Nephron (organoid): Measurements from ENCODE around the gene BBX.

Experiments used
- H3K27ac Mint-ChIP-seq, 3 experiments: 2 replicates each; pipeline ENCODE4 v1.8.0; 2020; ENCODE audit warnings: mixed read lengths in 3 of 3, mild to moderate bottlenecking in 2 of 3, moderate library complexity in 1 of 3
- H3K27me3 Mint-ChIP-seq: 2 replicates; pipeline ENCODE4 v1.8.0; 2021; ENCODE audit warnings: low read depth, mild to moderate bottlenecking, moderate library complexity, mixed read lengths
- H3K36me3 Mint-ChIP-seq: 2 replicates; pipeline ENCODE4 v1.8.0; 2020; ENCODE audit warnings: low read depth, mixed read lengths
- H3K4me1 Mint-ChIP-seq: 2 replicates; pipeline ENCODE4 v1.8.0; 2020; ENCODE audit warnings: mixed read lengths
- H3K4me3 Mint-ChIP-seq, 3 experiments: 2 replicates each; pipeline ENCODE4 v1.8.0; 2020; ENCODE audit warnings: mild to moderate bottlenecking in 3 of 3, mixed read lengths in 3 of 3, moderate library complexity in 2 of 3
- H3K9me3 Mint-ChIP-seq: 2 replicates; pipeline ENCODE4 v1.8.0; 2020; ENCODE audit warnings: mixed read lengths
- TF ChIP-seq, protein P1 (sequence below), 3 experiments: fragments of 200-600 bp; sonication (generic); IDR thresholded peaks; one replicate each; pipeline ENCODE4 v1.5.0; 2021; ENCODE audit warnings: antibody characterized with exemption in 3 of 3; ENCODE audit not compliant: unreplicated experiment in 3 of 3

BBX gene

GRCh38 chr3:107604057-107604822 is 81.5 kb downstream of the BBX start:
- peaks cover 68% of the 10 kb centered on the region for H3K36me3 Mint-ChIP-seq
- peak overlapping the region; percentile 65 to 81 (median 79) for H3K27ac Mint-ChIP-seq
- TF ChIP-seq, protein P1, sequence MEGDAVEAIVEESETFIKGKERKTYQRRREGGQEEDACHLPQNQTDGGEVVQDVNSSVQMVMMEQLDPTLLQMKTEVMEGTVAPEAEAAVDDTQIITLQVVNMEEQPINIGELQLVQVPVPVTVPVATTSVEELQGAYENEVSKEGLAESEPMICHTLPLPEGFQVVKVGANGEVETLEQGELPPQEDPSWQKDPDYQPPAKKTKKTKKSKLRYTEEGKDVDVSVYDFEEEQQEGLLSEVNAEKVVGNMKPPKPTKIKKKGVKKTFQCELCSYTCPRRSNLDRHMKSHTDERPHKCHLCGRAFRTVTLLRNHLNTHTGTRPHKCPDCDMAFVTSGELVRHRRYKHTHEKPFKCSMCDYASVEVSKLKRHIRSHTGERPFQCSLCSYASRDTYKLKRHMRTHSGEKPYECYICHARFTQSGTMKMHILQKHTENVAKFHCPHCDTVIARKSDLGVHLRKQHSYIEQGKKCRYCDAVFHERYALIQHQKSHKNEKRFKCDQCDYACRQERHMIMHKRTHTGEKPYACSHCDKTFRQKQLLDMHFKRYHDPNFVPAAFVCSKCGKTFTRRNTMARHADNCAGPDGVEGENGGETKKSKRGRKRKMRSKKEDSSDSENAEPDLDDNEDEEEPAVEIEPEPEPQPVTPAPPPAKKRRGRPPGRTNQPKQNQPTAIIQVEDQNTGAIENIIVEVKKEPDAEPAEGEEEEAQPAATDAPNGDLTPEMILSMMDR (IDR thresholded peaks at IDR 0.05; ENCODE audit: unreplicated experiment in 3 of 3) = no peak
- H3K4me1 Mint-ChIP-seq = peaks cover 28% of the 10 kb centered on the region
- H3K9me3 Mint-ChIP-seq = peaks cover 25% of the 10 kb centered on the region
- H3K27me3 Mint-ChIP-seq = no peaks in the 10 kb centered on the region
- H3K4me3 Mint-ChIP-seq = no peak overlapping the region

- TF ChIP-seq, protein P1 (IDR thresholded peaks at IDR 0.05; ENCODE audit: unreplicated experiment in 3 of 3) = no peak
- H3K36me3 Mint-ChIP-seq = peaks cover 71% of the 10 kb centered on the region
- H3K9me3 Mint-ChIP-seq = peaks cover 51% of the 10 kb centered on the region
- no peaks in the 10 kb centered on the region for H3K4me1 Mint-ChIP-seq
- H3K27ac Mint-ChIP-seq = no peak overlapping the region
- no peak overlapping the region for H3K4me3 Mint-ChIP-seq
- no peaks in the 10 kb centered on the region for H3K27me3 Mint-ChIP-seq
Observed at GRCh38 chr3:107611775-107612469, 89.2 kb downstream of the BBX start.

GRCh38 chr3:107612664-107613084 is 89.9 kb downstream of the BBX start:
- Mint-ChIP-seq H3K27ac (no peak overlapping the region), H3K27me3 (no peaks in the 10 kb centered on the region), H3K4me3 (no peak overlapping the region), H3K9me3 (peaks cover 47% of the 10 kb centered on the region), H3K36me3 (peaks cover 64% of the 10 kb centered on the region), H3K4me1 (no peaks in the 10 kb centered on the region)
- TF ChIP-seq, protein P1 (IDR thresholded peaks at IDR 0.05; ENCODE audit: unreplicated experiment in 3 of 3) = no peak

DNA sequence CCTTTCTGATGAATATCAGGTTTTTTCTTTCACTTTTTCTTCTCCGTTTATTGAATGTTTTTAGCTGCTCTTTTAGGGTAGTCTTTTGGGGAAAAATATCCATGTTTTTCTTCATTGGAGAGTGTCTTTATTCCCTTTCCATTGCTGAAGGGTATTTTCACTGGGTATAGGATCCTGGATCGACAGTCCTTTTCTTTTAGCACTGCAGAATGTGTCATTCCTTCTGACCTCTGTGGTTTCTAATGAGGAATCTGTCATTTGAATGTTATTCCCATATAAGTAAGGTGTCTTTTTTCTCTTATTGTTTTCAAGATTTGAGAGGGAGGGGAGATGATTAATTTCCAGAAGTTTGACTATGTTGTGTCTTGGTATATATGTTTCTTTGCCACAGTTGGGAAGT is 96.8 kb downstream of the BBX start:
- Mint-ChIP-seq H3K27me3 (no peaks in the 10 kb centered on the region), H3K9me3 (no peaks in the 10 kb centered on the region), H3K4me1 (peaks cover 8% of the 10 kb centered on the region), H3K27ac (no peak overlapping the region), H3K36me3 (peaks cover 8% of the 10 kb centered on the region), H3K4me3 (no peak overlapping the region)
- TF ChIP-seq, protein P1 (IDR thresholded peaks at IDR 0.05; ENCODE audit: unreplicated experiment in 3 of 3) = no peak

- H3K4me3 Mint-ChIP-seq = no peak overlapping the region
Observed at GRCh38 chr3:107620534-107620933, 97.8 kb downstream of the BBX start.

More at GRCh38 chr3:107620534-107620933, 97.8 kb downstream of the BBX start:
- Mint-ChIP-seq H3K9me3 (no peaks in the 10 kb centered on the region), H3K4me1 (peaks cover 8% of the 10 kb centered on the region), H3K36me3 (peaks cover 4% of the 10 kb centered on the region), H3K27ac (no peak overlapping the region), H3K27me3 (no peaks in the 10 kb centered on the region)
- TF ChIP-seq, protein P1 (IDR thresholded peaks at IDR 0.05; ENCODE audit: unreplicated experiment in 3 of 3) = no peak
